ENCODE data around the gene TMEM132C.

- TF ChIP-seq CTCF (IDR thresholded peaks at IDR 0.05): no peak
- no peak for TF ChIP-seq POLR2A (IDR thresholded peaks at IDR 0.05)
Measured at GRCh38 chr12:128534906-128535305, 267.9 kb downstream of the TMEM132C start.

Measured in right lobe of liver (tissue), 4 donors.